ENCODE results near the gene LMO1.

DNA sequence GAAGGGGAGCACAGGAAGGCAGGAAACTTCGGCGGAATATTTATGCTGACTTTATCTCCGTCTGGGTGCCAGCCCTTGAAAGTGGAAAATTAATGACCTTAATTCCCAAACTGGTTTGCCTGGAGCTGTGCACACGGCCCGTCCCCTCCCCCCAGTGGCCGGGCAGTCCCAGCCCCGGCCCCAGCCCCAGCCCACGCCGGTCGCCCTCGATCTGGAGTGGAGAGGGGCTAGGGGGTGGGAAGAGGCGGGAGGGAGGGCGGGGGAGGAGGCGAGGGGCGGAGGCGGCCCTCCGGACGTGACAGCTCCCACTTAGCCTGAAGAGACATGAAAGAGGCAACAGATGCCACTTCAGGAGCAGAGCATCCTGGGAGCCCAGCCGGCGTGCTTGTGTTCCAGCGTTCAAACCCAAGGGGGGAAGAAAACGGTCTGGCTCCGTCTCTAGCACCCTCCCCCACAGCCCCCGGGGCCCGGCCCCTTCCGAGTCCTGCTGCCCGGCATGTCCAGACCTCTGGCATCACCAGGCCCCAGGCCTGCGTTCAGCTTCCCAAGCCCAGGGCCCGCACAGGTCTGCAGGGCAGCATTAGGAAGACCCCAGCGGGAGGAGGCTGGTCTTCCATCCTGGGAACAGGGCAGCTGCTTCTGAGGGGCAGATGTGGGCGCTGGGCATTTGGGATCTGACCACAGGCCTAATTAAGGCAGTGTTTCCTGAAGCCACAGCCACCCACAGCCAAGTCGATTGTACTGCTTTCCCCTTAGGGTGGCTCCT is 20.0 kb upstream of the LMO1 start:
- TF ChIP-seq, protein P1, sequence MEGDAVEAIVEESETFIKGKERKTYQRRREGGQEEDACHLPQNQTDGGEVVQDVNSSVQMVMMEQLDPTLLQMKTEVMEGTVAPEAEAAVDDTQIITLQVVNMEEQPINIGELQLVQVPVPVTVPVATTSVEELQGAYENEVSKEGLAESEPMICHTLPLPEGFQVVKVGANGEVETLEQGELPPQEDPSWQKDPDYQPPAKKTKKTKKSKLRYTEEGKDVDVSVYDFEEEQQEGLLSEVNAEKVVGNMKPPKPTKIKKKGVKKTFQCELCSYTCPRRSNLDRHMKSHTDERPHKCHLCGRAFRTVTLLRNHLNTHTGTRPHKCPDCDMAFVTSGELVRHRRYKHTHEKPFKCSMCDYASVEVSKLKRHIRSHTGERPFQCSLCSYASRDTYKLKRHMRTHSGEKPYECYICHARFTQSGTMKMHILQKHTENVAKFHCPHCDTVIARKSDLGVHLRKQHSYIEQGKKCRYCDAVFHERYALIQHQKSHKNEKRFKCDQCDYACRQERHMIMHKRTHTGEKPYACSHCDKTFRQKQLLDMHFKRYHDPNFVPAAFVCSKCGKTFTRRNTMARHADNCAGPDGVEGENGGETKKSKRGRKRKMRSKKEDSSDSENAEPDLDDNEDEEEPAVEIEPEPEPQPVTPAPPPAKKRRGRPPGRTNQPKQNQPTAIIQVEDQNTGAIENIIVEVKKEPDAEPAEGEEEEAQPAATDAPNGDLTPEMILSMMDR (conservative IDR thresholded peaks at IDR 0.05) = no peak
- no peak for TF ChIP-seq EZH2 (IDR thresholded peaks at IDR 0.05; ENCODE audit: low read depth)

All from PC-9 (cell line).